ENCODE measurements around the gene SLC25A34. TPM values are rescaled to one million over a fixed set of nuclear protein-coding genes. Genes with fewer than 3 reads are reported as not detected.

Gene SLC25A34
- total RNA-seq, 3 donors from 2014 or later (not counting 1 experiment from before 2014, with no cell fraction given) = 0.73 to 1.8 (median 1.6) TPM

DNA sequence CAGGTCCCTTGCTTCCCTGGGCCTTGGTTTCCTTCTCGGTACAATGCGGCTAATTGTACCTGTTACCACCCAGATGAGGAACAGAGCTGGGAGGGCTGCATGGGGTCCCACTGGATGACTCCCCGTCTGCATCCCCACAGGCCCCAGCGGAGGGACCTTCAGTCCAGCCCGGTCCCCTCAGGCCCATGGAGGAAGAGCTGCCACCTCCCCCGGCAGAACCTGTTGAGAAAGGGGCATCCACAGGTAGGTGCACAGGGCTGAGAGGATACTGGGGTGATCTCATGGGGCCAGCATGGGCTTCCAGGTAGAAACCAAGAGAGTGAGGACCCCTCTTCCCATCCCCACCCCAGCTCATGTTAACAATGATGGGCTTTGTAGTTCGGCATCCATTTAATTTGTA lies 32.3 kb downstream of the SLC25A34 start:
- Histone ChIP-seq H3K4me1 (ENCODE audit: control insufficient read depth, insufficient read depth, low read length) (no peaks in the 10 kb centered on the region), H3K27me3 (ENCODE audit: control insufficient read depth, insufficient read depth, low read length) (no peaks in the 10 kb centered on the region)
- 97% methylated on average over 6 of the region's 7 CpGs for WGBS (ENCODE audit: insufficient coverage)

GRCh38 chr1:15770313-15770962 lies 34.4 kb downstream of the SLC25A34 start:
- Mint-ChIP-seq H3K27me3 (ENCODE audit: low read depth in 2 of 2) (peaks cover 5 to 11% of the 10 kb centered on the region in 2 donors), H3K27ac (no peak overlapping the region), H3K36me3 (no peaks in the 10 kb centered on the region), H3K4me1 (no peaks in the 10 kb centered on the region), H3K9me3 (no peaks in the 10 kb centered on the region), H3K4me3 (no peak overlapping the region)
- intact Hi-C loops (cut with micrococcal nuclease) = no loop called here
- H3K9me3 ChIP-seq (ENCODE audit: control insufficient read depth, insufficient read depth, low read length) = no peaks in the 10 kb centered on the region
- TF ChIP-seq, protein P1, sequence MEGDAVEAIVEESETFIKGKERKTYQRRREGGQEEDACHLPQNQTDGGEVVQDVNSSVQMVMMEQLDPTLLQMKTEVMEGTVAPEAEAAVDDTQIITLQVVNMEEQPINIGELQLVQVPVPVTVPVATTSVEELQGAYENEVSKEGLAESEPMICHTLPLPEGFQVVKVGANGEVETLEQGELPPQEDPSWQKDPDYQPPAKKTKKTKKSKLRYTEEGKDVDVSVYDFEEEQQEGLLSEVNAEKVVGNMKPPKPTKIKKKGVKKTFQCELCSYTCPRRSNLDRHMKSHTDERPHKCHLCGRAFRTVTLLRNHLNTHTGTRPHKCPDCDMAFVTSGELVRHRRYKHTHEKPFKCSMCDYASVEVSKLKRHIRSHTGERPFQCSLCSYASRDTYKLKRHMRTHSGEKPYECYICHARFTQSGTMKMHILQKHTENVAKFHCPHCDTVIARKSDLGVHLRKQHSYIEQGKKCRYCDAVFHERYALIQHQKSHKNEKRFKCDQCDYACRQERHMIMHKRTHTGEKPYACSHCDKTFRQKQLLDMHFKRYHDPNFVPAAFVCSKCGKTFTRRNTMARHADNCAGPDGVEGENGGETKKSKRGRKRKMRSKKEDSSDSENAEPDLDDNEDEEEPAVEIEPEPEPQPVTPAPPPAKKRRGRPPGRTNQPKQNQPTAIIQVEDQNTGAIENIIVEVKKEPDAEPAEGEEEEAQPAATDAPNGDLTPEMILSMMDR (IDR thresholded peaks at IDR 0.05) = no peak
- no peak overlapping the region for H3K27ac ChIP-seq (ENCODE audit: low read length)
- DNase-seq (no peak), ATAC-seq (no peak)
- 83% methylated on average over 14 of the region's 14 CpGs for WGBS (ENCODE audit: insufficient coverage)
- no peak overlapping the region for H3K4me3 ChIP-seq (ENCODE audit: low read length)
- H3K27me3 ChIP-seq (ENCODE audit: control insufficient read depth, insufficient read depth, low read length) = no peaks in the 10 kb centered on the region
- H3K36me3 ChIP-seq (ENCODE audit: control insufficient read depth, insufficient read depth, low read length) = no peaks in the 10 kb centered on the region
- no peaks in the 10 kb centered on the region for H3K4me1 ChIP-seq (ENCODE audit: control insufficient read depth, insufficient read depth, low read length)

More for the DNA sequence above, 32.3 kb downstream of the SLC25A34 start:
- H3K4me1 Mint-ChIP-seq = no peaks in the 10 kb centered on the region
- Histone ChIP-seq H3K9me3 (ENCODE audit: control insufficient read depth, insufficient read depth, low read length) (no peaks in the 10 kb centered on the region), H3K4me3 (ENCODE audit: low read length) (no peak overlapping the region), H3K27ac (ENCODE audit: low read length) (no peak overlapping the region), H3K36me3 (ENCODE audit: control insufficient read depth, insufficient read depth, low read length) (no peaks in the 10 kb centered on the region)
- H3K27ac Mint-ChIP-seq = no peak overlapping the region
- no peaks in the 10 kb centered on the region for H3K36me3 Mint-ChIP-seq
- no peak overlapping the region for H3K4me3 Mint-ChIP-seq
- no peaks in the 10 kb centered on the region for H3K9me3 Mint-ChIP-seq
- intact Hi-C loops (cut with micrococcal nuclease) = no loop called here
- H3K27me3 Mint-ChIP-seq (ENCODE audit: low read depth in 2 of 2) = peaks cover 13 to 17% of the 10 kb centered on the region in 2 donors
- peak in 1 of 3 donors; percentile 25 for ATAC-seq
- no peak for DNase-seq
- TF ChIP-seq, protein P1 (IDR thresholded peaks at IDR 0.05) = no peak

DNA sequence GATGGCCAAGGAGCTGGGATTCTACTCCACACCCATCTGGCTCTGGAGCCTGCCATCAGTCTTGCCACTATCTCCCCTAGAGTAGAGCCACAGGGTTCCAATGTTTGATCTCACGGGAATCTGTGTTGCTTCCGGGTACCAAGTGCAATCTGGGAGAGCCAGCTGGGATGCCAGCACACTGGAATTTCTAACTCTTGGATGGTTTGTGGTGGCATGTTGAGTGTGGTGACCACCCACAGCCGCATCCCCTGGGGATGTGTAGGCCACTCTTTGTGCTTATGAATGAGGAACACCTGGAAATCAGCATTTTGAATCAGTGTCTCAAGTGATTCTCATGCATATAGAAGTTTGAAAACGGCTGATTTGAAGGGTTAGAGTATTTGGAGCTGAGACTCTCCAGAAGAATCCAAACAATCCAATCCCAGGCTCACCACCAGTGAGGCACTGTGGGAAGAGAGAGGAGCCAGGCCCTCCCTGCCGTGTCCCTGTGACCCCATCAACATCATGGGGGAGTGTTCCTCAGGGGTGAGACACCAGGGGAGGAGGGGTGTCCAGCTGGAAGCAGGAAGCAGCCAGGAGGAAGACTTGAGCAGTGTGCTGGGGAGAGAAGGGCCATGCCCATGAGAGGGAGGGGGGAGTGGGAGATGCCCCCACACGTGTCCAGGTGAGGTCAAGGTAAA lies 35.9 kb downstream of the SLC25A34 start:
- 80% methylated on average over 6 of the region's 6 CpGs for WGBS (ENCODE audit: insufficient coverage)
- Histone ChIP-seq H3K4me3 (ENCODE audit: low read length) (no peak overlapping the region), H3K36me3 (ENCODE audit: control insufficient read depth, insufficient read depth, low read length) (no peaks in the 10 kb centered on the region), H3K4me1 (ENCODE audit: control insufficient read depth, insufficient read depth, low read length) (no peaks in the 10 kb centered on the region), H3K27me3 (ENCODE audit: control insufficient read depth, insufficient read depth, low read length) (no peaks in the 10 kb centered on the region), H3K27ac (ENCODE audit: low read length) (no peak overlapping the region), H3K9me3 (ENCODE audit: control insufficient read depth, insufficient read depth, low read length) (no peaks in the 10 kb centered on the region)
- DNase-seq (no peak), ATAC-seq (no peak)
- H3K27ac Mint-ChIP-seq = no peak overlapping the region
- no peak overlapping the region for H3K4me3 Mint-ChIP-seq
- intact Hi-C loops (cut with micrococcal nuclease) = no loop called here
- H3K27me3 Mint-ChIP-seq (ENCODE audit: low read depth in 2 of 2) = peaks cover 5 to 7% of the 10 kb centered on the region in 2 donors
- H3K9me3 Mint-ChIP-seq = no peaks in the 10 kb centered on the region
- H3K4me1 Mint-ChIP-seq = no peaks in the 10 kb centered on the region
- H3K36me3 Mint-ChIP-seq = no peaks in the 10 kb centered on the region
- TF ChIP-seq, protein P1 (IDR thresholded peaks at IDR 0.05) = no peak
